Endodermal cell (in vitro differentiated cells): ENCODE data around the gene IFI27L1. TPM values are rescaled to one million over a fixed set of nuclear protein-coding genes. Genes with fewer than 3 reads are reported as not detected.

ENCODE experiments used
- DNase-seq: peaks from one replicate; pipeline ENCODE4 v3.0.0-alpha.2; 2017
- H3K27ac ChIP-seq: 2 replicates; pipeline ENCODE4 v1.5.1; 2013; ENCODE audit warnings: mild to moderate bottlenecking, low read depth, low read length, moderate library complexity
- H3K27me3 ChIP-seq: 2 replicates; pipeline ENCODE4 v1.6.1; 2013; ENCODE audit warnings: mild to moderate bottlenecking, low read length, moderate library complexity; ENCODE audit not compliant: insufficient read depth, control insufficient read depth, poor library complexity, severe bottlenecking
- H3K36me3 ChIP-seq: 2 replicates; pipeline ENCODE4 v1.7.0; 2013; ENCODE audit warnings: mild to moderate bottlenecking, low read length, moderate library complexity; ENCODE audit not compliant: control insufficient read depth, insufficient read depth
- H3K4me1 ChIP-seq: one replicate; pipeline ENCODE4 v1.7.0; 2013; ENCODE audit warnings: low read length; ENCODE audit not compliant: control insufficient read depth, insufficient read depth
- H3K4me3 ChIP-seq: 2 replicates; pipeline ENCODE4 v1.5.1; 2013; ENCODE audit warnings: mild to moderate bottlenecking, low read length, moderate library complexity
- H3K9ac ChIP-seq: 2 replicates; pipeline ENCODE4 v1.6.1; 2013; ENCODE audit warnings: mild to moderate bottlenecking, low read length, moderate library complexity; ENCODE audit not compliant: poor library complexity, severe bottlenecking; ENCODE audit errors: extremely low read depth
- H3K9me3 ChIP-seq: 2 replicates; pipeline ENCODE4 v1.6.1; 2013; ENCODE audit warnings: mild to moderate bottlenecking, low read length, moderate library complexity; ENCODE audit not compliant: control insufficient read depth
- H3K27ac Mint-ChIP-seq: 2 replicates; pipeline ENCODE4 v1.8.0; 2020; ENCODE audit warnings: mixed read lengths
- H3K27me3 Mint-ChIP-seq: 2 replicates; pipeline ENCODE4 v1.8.0; 2021; ENCODE audit warnings: mild to moderate bottlenecking, mixed read lengths; ENCODE audit not compliant: insufficient read depth
- H3K36me3 Mint-ChIP-seq: 2 replicates; pipeline ENCODE4 v1.8.0; 2020; ENCODE audit warnings: low read depth, mixed read lengths
- H3K4me1 Mint-ChIP-seq: 2 replicates; pipeline ENCODE4 v1.8.0; 2020; ENCODE audit warnings: mixed read lengths
- H3K4me3 Mint-ChIP-seq: 2 replicates; pipeline ENCODE4 v1.8.0; 2020; ENCODE audit warnings: mild to moderate bottlenecking, moderate library complexity, mixed read lengths
- H3K9me3 Mint-ChIP-seq: 2 replicates; pipeline ENCODE4 v1.8.0; 2020; ENCODE audit warnings: mild to moderate bottlenecking, mixed read lengths
- CTCF ChIP-seq: fragments of 200-600 bp; sonication (generic); conservative IDR thresholded peaks from 2 replicates; pipeline ENCODE4 v1.5.0; 2021; ENCODE audit warnings: antibody characterized with exemption, mild to moderate bottlenecking
- WGBS, 2 experiments: methylation state at CpG; one replicate each; pipeline versions ENCODE4 v1.1.5 to v1.1.7; 2013; ENCODE audit warnings: missing lambda C conversion rate in 2 of 2, mixed read lengths in 1 of 2; ENCODE audit not compliant: insufficient coverage in 1 of 2, insufficient read length in 1 of 2; 5-methylcytosine and 5-hydroxymethylcytosine counted together
- total RNA-seq, 2 donors: library from RNA; stranded (reverse); fragmentation: NEBNext Ultra II Directional in 1 of 2; extraction: Animal tissue kit (Norgen Biotek cat#: 25700) in 1 of 2; gene quantifications; 2 replicates in 1 of 2; 3 replicates in 1 of 2; pipeline ENCODE4 v1.2.1, GENCODE V29; 2021

Gene IFI27L1
- total RNA-seq, 2 donors from 2014 or later = 40.0 to 47.2 TPM

DNA sequence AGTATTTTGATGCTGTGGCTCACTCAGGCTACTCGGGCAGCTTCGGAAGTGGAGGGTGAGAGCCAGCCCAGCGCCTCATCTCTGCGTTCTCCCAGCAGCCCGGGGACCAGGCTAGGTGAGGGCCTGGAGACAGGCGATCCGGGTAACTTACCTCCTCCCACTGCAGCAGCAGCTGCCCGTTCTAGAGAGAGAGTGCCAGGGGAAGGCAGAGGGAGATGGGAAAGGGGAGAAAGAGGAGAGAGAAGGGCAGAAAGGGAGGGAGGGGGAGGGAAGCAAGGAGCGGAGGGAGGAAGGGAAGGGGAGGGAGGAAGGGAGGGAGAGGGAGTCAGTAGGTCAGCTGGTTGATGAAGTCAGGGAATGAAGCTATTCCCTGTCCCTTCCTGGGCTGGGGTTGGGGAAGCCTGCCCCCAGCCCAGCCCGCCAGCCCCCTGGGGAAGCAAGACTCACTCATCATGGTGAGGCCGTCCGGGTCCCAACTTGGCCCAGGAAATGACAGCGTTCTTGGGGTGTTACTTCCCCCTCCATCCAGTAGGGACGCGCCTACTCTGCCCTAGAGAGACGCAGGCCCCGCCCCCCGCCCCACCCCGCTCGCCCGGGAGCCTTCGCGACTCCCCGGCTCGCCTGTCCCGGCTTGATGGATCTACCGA lies 48.1 kb downstream of the IFI27L1 start, which contains the start of gene IFI27L2:
Gene IFI27L2 (minus strand): TSS at position 494 of the 647 bp plus-strand sequence. CDS start 40 bp downstream, at position 454.
- Mint-ChIP-seq H3K36me3 (no peaks in the 10 kb centered on the region), H3K27me3 (peaks cover 6% of the 10 kb centered on the region), H3K9me3 (no peaks in the 10 kb centered on the region), H3K4me1 (peaks cover 5% of the 10 kb centered on the region), H3K4me3 (peak within 1 kb of the TSS; percentile 64), H3K27ac (peak within 1 kb of the TSS; percentile 44)
- peak within 1 kb of the TSS; percentile 34 for H3K9ac ChIP-seq
- WGBS, 2 experiments = 0 to 3% methylated on average over 3 to 27 of the region's 27 CpGs
- peak; percentile 65 for TF ChIP-seq CTCF
- H3K36me3 ChIP-seq = no peaks in the 10 kb centered on the region
- DNase-seq = peak; percentile 96
- peak within 1 kb of the TSS; percentile 88 for H3K4me3 ChIP-seq
- no peaks in the 10 kb centered on the region for H3K27me3 ChIP-seq
- no peaks in the 10 kb centered on the region for H3K9me3 ChIP-seq
- no peaks in the 10 kb centered on the region for H3K4me1 ChIP-seq
- peak within 1 kb of the TSS; percentile 57 for H3K27ac ChIP-seq

DNA sequence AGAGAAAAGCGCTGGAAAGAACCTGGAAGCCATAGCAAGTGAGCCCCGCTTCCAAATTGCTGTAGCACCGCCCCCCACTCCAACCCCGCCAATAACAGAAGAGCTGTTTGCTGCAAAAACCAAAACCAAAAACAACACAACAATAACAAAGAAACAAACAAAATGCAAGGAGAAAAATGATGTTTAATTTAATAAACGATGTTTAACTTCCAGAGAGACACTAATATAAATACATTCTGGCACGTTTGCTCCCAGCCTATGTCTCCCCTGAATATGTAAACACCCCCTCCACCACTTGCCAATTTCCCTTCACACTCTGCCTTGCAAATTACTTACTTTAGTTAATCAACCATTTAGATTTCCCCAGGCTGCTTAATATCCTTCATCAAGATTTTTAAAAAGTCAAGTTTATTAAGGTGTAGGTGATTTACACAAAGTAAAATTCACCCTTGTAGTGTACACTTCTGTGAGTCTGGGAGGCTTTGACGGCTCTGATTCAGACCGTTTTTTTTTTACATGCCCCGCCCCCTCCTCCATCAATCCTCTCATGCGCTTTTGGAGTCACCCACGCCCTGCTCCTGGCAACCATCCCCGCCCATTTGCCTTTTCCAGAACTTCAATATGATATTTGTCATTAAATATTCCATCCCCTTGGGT lies 48.8 kb downstream of the IFI27L1 start:
- no peaks in the 10 kb centered on the region for H3K4me1 ChIP-seq
- no peaks in the 10 kb centered on the region for H3K36me3 ChIP-seq
- 1 to 4% methylated on average over 7 to 10 of the region's 12 CpGs for WGBS, 2 experiments
- no peak for TF ChIP-seq CTCF
- H3K9me3 ChIP-seq = no peaks in the 10 kb centered on the region
- peak overlapping the region; percentile 57 for H3K27ac ChIP-seq
- DNase-seq = peak; percentile 73
- peaks cover 6% of the 10 kb centered on the region for H3K27me3 Mint-ChIP-seq
- no peaks in the 10 kb centered on the region for H3K36me3 Mint-ChIP-seq
- H3K4me1 Mint-ChIP-seq = peaks cover 5% of the 10 kb centered on the region
- H3K9ac ChIP-seq = peak overlapping the region; percentile 28
- H3K4me3 ChIP-seq = peak overlapping the region; percentile 88
- H3K9me3 Mint-ChIP-seq = no peaks in the 10 kb centered on the region
- H3K27me3 ChIP-seq = no peaks in the 10 kb centered on the region
- H3K27ac Mint-ChIP-seq = peak overlapping the region; percentile 44
- peak overlapping the region; percentile 64 for H3K4me3 Mint-ChIP-seq

DNA sequence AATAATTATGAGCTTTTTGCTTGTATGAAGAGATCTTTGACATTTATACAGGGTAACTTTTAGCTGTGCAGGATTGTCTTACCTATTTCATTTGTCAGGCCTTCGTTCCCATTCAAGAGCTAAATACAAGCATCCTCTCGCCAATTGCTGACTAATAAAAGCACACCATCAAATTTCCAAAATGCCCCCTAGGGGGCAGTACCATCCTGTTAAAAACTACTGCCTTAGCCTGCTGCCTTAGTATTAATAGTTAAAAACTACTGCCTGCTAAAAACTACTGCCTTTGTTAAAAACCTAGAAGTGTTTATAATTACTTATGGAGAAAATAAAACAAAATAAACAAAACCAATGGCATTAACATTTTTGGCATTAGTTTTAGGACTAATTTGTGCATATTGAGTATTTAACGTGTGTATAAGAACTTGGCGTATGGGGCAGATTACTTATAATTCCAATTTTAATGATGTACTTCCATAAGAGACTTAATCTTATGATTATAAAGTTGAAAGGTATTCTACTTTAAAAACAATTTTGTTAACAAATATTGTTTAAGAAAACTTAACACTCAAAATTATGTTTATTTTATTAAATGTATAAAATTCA lies 51.3 kb downstream of the IFI27L1 start:
- DNase-seq = peak; percentile 84
- H3K9me3 ChIP-seq = peaks cover 15% of the 10 kb centered on the region
- H3K27me3 Mint-ChIP-seq = peaks cover 6% of the 10 kb centered on the region
- H3K36me3 ChIP-seq = no peaks in the 10 kb centered on the region
- H3K27ac Mint-ChIP-seq = no peak overlapping the region
- no peaks in the 10 kb centered on the region for H3K36me3 Mint-ChIP-seq
- WGBS, 2 experiments = 17 to 41% methylated on average over 1 to 3 of the region's 4 CpGs
- no peaks in the 10 kb centered on the region for H3K4me1 ChIP-seq
- TF ChIP-seq CTCF = peak; percentile 95
- H3K9ac ChIP-seq = no peak overlapping the region
- H3K4me1 Mint-ChIP-seq = peaks cover 5% of the 10 kb centered on the region
- no peak overlapping the region for H3K27ac ChIP-seq
- no peak overlapping the region for H3K4me3 Mint-ChIP-seq
- peaks cover 15% of the 10 kb centered on the region for H3K9me3 Mint-ChIP-seq
- no peaks in the 10 kb centered on the region for H3K27me3 ChIP-seq
- no peak overlapping the region for H3K4me3 ChIP-seq
